GM12865 (cell line): Measurements from ENCODE around the gene MBOAT2.
"Not testable (repeated sequence)": the region's sequence is repeated elsewhere in the genome, so short reads cannot be mapped to it uniquely, and the experiment has no call there.

Experiments
- DNase-seq: peaks from one replicate; pipeline ENCODE4 v3.0.0; 2010; ENCODE audit warnings: low read depth
- H3K4me3 ChIP-seq: 2 replicates; pipeline ENCODE4 v1.5.1; 2011; ENCODE audit warnings: mild to moderate bottlenecking, low read depth, low read length, control low read depth
- CTCF ChIP-seq: IDR thresholded peaks from 2 replicates; pipeline ENCODE4 v1.5.1; 2011; ENCODE audit warnings: low read length, control low read depth, low read depth, inconsistent platforms; ENCODE audit not compliant: insufficient read depth; ENCODE audit errors: missing control alignments

The MBOAT2 gene

DNA sequence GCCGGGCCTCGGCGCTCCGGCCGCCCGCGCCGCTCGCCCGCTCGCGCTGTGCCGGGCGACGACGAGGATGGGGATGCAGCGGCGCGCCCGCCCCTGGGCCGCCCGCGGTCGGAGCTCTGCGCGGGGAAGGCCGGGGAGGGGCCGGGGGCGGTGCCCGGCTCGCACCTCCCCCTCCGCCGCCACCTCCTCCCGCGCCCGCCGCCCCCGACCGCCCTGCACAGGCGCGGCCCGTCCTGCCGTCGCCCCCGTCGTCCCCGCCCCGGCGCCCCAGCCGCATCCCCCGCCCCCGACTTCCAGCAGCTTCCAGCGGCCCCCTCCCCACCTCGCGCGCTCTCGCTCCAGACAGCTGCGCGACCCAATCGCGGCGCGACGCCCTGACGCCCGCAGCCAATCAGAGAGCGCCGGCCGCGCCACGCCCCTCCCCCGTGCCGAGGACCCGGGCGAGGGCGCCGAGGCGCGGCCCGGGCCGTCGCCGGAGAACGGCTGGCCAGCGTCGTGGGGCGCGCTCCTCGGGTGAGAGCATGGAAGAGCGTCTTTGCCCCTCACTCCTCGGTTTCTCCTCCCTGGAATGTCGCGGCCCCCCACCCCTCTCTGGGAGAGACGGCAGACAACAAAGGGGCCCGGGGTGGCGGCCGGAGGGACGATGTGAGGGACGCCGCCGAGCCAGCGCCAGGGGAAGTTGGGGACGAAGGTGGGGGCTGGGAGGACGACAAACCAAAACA lies at the start of gene MBOAT2:
Gene MBOAT2 (minus strand): TSS at position 69 of the 722 bp plus-strand sequence. CDS start 70 bp downstream, outside the sequence.
- peak within 1 kb of the TSS; percentile 71 for H3K4me3 ChIP-seq
- DNase-seq, result peak; percentile 87
- TF ChIP-seq CTCF, result no peak

DNA sequence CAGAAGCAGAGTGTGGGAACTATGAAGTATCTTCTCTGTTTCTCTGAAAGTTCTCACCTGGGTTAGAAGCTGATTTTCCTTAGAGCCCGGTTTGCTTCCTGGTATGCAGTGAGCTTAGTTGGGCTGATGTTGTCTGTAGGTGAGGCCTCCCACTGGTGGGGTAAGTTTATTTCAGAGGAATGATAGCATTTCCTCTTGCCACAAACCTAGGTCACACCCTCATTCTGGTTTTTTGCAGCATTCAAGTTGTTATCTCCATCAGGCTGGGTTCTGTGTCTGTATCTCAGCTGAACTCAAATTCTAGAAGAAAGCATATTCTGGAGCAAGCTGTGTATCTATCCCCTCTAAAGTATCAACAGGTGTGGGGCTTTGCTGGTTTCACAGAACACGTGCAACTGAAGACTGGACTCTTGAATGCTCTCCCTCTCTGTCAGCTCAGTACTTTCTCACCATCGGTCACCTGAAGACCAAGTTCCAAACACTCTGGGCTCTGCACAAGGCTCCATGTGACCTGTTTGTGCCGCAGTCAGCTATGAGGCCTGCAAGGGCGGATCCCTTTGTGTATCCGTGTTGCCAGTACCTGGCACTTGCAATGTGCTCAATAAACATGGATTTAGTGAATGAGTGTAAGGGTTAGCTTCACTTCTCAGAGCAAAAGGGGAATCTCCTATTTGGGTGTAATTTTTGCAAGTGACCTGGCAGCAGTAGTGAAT lies 49.5 kb upstream of the MBOAT2 start:
- no peak for DNase-seq
- H3K4me3 ChIP-seq, result no peak overlapping the region
- no peak for TF ChIP-seq CTCF

- not testable (repeated sequence) for DNase-seq, H3K4me3 ChIP-seq
These were observed 48.0 kb upstream of the MBOAT2 start for GRCh38 chr2:9051451-9051850.

DNA sequence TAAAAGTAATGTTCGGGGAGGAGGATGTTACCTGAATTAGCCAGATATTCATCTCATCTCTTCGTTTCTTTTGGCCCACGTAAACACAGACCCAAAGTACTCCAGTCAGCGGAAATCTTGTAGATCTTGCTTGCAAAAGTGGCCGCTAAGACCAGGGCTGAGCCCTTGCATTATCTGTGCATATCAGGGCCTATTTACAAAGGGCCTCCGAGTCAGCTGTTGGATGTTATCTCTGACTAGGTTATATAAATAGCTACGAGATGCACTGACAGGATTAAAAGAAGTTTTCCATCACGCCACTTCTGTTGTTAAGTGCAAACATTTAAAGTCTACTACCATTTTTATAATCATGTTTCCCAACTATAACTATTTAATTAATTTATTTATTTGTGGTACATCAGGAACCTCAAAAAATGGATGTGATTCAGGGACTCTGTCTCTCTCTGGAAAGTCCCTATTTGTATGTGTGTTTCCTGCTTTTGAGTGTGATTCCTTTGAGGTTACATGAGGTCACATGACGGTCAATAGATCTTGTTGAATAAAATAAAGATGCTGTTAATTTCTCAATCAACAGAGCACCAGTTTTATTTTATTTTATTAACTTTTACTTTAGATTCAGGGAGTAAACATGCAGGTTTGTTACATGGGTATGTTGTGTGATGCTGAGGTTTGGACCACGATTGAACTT lies 46.8 kb upstream of the MBOAT2 start:
- no peak for TF ChIP-seq CTCF
- H3K4me3 ChIP-seq, result no peak overlapping the region
- DNase-seq, result no peak

DNA sequence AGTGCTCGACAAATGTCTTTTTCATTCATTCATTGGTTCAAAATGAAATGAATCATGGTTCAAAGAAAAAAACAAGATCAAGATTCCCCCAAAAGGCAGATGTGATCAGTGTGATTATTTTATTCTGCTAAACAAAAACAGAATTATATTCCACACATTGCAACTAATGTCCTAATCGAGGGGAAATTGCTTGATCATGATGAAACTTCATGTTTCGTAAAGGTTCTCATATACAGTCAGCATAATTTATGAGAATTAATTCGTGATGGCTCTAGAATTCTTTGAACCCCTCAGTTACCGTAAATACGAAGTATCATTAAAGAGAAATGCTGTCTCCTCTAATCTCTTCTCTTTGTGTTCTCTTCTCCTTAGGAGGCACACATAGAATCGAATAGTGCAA lies 42.1 kb upstream of the MBOAT2 start:
- TF ChIP-seq CTCF, result no peak
- no peak overlapping the region for H3K4me3 ChIP-seq
- DNase-seq, result no peak

GRCh38 chr2:9043491-9043890 lies 40.0 kb upstream of the MBOAT2 start:
- DNase-seq, H3K4me3 ChIP-seq: not testable (repeated sequence)

- no peak overlapping the region for H3K4me3 ChIP-seq
- DNase-seq, result no peak
- no peak for TF ChIP-seq CTCF
These were observed 33.7 kb upstream of the MBOAT2 start for GRCh38 chr2:9037166-9037565.
